ENCODE measurements around the gene CCDC137.
A peak's percentile ranks its signal among the peaks of the same experiment; 100 is the strongest.

- TF ChIP-seq CTCF (IDR thresholded peaks at IDR 0.05) (no peak), POLR2A (IDR thresholded peaks at IDR 0.05) (peak in 1 of 2 donors; percentile 80)
Measured at GRCh38 chr17:81666342-81667191, at the start of gene CCDC137, which contains the start of gene OXLD1.

Measured in thyroid gland (tissue), 4 donors.